Ureter (tissue), 1 donor: Measurements from ENCODE around the gene TET2. TPM values are rescaled to one million over a fixed set of nuclear protein-coding genes. Genes with fewer than 3 reads are reported as not detected.

ENCODE experiments used
- DNase-seq: peaks from one replicate; pipeline ENCODE4 v3.0.0-alpha.2; 2020; ENCODE audit warnings: low spot score
- total RNA-seq: library from RNA; stranded (reverse); gene quantifications from one replicate; pipeline ENCODE4 v1.2.4, GENCODE V29; 2023
- donor health status: DM: yes; HTN: yes; CAD: no.

TET2 gene
- total RNA-seq, 1 donor from 2014 or later: 54.8 TPM

DNA sequence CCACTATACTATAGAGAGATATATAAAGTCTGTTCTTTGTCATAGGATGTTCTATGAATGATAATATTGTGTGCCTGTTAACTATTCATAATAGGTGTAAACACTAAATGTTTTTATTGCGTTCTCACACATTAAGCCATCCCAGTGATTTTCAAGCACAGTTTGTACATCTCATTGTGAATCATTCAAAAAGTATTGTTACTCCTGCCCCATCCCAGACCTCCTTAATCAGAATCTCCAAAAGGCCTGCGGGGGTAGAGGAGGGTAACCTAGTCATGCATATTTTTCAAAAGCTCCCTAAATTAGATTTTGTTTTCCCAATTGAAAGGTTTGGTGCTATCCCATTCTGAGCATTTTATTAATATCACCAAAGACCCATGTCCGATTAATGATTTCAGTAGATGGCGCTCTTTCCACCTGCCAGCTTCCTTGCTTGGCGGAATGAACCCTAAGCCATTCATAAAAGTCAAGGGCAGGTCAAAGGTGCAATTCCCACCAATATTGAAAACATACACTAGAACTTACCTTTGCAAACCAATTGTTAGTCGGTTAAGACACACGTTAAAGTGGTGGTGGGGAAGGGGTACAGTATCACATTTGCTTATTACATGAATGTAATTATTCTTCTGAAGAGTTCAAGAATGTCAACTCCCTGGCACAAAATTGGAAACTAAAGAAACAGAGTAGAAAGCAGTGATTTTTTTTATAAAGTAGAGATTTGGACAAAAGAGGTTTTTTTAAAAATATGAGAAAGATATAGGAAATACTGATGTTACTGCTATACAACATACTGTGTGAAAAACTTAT is 5.8 kb upstream of the TET2 start:
- DNase-seq: no peak

- no peak for DNase-seq
These were observed 1.3 kb upstream of the TET2 start for GRCh38 chr4:105145156-105145902.

DNA sequence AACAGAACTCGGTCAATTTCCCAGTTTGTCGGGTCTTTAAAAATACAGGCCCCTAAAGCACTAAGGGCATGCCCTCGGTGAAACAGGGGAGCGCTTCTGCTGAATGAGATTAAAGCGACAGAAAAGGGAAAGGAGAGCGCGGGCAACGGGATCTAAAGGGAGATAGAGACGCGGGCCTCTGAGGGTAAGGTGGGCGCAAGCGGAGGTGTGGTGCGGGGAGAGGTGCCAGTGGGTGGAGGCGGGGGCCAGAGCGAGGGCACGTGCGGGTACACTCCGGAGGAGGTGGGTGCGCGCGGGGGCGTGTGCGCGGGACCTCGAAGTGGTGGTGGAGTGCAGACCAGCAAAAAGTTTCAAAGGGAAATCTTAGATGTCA is 787 bp upstream of the TET2 start:
- DNase-seq: no peak

DNA sequence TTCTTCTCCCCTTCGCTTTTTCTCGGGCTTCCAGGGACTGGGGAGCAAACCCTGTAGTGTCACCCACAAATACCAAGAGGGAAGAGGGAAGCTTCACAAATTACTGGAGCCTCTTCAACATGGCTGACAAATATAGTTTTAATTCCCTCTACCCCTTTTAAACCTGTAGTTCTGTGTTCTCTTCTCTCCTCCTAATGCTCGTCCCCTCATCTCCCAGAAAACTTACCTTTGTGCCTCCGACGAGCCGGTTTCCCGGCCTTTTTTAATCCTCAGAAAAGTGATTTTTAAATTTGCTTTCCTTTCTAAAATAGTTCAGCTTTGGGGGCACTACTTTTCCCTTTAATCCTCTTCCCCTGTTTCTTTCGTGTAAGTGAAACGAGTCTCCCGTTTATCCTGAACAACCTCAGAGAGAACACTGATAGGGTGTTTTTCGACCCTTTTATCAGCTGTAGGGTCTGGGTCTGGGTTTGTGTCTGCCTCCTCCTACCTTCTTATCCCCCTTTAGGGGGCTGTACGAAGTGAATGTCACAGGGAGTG is 408 bp downstream of the TET2 start:
- no peak for DNase-seq

DNA sequence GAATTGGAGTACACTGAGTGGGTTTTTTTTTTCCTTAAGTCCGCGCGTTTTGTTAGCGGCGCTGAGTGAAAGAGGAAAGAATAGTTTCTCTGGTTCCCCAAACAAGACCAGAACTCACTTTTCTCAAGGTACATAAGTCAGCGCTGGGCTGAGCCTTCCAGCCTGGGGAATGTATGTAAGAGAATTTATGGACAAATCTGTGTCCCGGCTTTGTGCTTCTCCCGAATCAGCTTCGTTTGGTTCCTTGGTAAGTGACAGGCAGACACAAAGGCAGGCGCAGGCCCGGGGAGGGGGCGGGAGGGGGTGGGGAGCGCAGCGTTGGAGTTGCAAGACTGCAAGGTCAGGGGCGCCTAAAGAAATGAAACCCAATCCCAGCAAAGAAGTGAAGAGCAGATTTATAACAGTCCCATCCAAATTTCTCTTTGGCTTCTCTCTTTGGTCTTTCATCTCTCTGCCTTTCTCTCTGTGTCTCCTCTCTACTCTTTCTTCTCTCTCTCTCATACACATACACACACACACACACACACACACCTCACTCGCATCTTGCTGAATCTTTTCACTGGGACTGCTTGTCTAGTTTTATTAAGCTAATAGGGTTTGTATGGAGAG is 981 bp downstream of the TET2 start:
- no peak for DNase-seq

DNA sequence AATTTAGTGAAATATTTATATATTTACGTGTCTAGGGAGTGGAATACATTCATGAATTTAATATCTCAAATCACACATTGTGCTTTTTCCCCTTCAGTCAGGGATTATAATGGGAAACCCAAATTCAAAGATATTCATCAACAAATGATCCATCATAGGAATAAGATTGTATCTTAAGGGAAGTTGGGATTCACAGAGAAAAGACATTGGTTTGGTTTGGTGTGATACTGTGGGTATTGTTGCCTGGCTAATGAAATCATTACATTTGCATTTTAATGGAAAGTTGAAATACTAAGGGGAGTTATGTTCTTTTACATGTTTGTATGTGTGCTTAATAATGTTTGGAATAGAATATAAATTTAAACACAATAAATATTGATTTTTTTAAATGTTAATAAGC is 1.7 kb downstream of the TET2 start:
- DNase-seq: no peak

DNA sequence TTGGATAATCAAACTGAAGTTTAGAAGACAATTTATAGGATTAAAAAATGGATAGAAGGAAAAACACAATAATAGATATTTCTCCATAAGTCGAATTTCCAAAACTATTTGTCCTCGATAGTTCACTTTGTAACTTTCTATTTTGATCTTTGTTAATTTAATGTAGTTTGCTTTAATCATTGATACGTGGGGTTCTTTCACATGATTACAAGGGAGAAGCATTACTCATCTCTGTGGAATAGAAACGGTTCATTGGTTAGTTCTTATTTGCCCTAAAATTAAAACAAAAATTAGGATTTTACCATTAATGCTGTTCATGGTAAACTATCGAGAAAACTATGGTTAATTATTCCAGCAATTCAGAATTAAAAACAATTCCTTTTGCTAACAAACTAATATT is 2.1 kb downstream of the TET2 start:
- no peak for DNase-seq

GRCh38 chr4:105149771-105150170 is 3.1 kb downstream of the TET2 start:
- no peak for DNase-seq

DNA sequence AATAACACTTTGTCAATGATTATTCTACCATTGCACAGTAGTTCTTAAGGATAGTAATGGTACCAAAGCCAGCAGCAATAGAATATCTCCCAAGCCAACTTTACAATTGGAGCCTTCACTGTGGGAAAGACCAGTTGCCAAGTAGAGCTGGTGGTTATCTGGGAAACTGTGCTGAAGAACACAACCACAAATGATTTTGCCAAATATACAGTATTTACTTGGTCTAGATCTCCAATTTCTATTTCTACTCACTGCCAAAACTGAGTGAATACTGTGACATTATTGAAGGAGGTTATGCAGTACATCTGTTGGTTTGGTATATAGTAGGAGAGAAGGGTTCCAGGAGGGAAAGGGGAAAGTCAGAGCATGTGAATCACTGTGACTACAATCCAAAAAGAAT is 3.8 kb downstream of the TET2 start:
- no peak for DNase-seq

DNA sequence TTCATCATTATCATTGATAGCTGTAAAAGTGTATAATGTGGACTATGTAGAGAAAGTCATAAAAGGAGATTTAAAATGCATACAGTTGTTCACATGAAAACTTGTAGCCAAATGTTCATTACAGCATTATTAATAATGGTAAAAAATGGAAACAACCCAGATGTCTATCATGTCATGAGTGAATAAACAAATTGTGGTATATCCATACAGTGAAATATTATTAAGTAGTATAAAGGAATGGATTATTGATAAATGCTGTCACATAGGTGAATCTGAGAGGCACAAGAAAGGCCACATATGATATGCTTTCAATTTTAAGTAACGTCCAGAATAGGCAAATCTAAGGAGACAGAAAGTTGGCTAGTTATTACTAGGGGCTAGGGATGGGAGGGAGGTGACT is 7.1 kb downstream of the TET2 start:
- DNase-seq: no peak

GRCh38 chr4:105154576-105154975 is 7.9 kb downstream of the TET2 start:
- no peak for DNase-seq

DNA sequence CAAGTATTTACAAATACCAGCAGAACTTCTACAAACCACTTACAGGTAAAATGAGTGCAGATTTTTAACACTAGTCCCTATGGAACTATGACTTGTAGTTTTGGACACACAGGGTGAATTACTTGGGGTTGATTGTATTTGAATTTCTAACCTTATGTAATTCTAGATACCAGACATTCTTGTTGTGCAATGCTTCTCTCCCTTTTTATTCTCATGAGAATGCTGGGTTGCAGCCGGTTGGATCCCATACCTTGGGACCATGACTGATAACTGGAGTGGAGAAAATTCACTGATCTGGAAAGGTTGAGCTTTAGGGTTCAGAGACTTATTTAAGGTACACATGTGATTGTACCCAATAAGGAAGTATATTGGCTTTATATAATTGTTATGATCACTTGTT is 8.8 kb downstream of the TET2 start:
- DNase-seq: no peak

DNA sequence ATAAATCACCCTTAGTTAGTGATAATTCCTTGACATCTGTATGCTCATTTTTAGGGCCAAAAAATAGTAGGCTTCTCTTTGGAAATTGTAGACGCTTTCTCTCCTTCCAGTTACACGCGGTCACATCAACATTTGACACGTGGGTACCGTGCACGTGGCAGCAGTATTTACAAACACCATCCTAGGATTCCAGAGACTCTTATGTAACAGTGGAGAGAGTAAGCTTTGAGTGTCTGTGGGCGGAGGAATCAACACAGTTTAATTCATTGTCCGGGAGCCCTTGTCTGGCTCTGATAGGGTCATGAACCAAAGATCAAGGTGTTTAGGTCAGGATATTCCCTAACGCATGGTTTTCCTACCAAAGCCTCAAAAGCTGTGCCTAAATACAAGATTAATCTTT is 12.2 kb downstream of the TET2 start:
- DNase-seq: no peak

DNA sequence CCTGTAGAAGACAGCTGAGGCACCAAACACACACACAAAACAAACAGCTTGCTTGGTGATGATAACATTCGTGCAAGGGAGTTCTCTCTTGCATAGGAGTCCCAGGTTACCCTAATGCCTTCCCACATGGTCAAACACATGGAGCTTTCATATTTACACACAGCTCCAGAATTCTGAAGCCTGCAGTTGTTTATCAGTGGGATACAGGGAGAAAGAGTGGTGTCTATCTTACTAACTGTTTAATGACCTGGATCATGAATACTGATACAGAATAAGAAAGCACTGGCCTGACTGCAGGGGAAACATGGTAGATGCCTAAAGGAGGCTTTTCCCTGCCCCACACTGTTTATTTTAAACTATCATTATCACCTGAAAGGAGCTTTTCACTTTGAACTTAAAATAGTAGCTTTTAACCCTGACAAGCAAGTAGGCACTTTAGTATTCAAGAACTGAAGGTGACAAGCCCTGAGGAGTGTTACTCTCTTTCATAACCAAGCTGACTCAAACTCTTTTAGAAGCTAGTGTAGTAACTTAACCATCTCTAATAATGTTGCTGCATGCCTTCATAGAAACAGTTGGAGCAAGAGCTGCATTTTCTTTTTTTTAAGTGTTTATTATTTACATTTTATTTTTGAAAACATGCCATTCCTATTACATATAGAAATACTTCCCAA is 15.6 kb downstream of the TET2 start:
- DNase-seq: no peak

GRCh38 chr4:105164548-105164947 is 17.9 kb downstream of the TET2 start:
- no peak for DNase-seq

DNA sequence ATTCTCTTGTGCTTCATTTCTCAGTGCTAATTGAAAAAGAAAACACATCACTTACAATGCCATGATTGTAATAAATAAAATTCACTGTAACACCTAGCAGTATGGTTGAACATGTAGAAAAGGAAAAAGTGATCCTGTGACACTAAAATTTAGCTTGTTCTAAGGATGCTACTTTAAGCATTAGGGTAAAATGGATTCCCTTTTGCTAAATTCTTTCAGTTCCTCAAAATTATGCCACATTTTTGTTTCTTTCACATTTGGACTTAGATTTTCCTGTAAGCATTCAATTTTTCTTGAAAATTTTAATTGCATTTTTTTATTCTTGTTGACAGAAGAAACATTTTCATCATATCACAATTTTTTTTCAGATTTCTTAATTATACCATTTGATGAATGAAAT is 19.4 kb downstream of the TET2 start:
- DNase-seq: no peak

DNA sequence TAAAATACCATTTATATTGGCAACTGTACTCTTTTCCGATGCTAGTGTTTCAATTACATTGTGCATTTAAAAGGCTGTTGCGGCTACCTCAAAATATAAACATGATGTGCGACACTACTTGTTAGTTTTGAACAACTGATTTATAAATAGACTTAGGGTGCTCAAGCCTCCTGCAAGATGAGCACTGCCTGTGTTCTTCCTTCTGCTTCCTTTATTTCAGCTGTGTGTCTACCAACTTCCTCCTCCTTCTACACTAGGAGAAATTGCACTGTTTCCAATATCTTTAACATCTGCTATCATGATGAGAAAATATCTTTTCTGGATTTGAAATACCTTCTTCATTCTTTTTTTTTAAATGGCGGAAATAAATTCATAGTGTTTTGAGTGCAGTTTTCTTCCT is 24.0 kb downstream of the TET2 start:
- DNase-seq: no peak

DNA sequence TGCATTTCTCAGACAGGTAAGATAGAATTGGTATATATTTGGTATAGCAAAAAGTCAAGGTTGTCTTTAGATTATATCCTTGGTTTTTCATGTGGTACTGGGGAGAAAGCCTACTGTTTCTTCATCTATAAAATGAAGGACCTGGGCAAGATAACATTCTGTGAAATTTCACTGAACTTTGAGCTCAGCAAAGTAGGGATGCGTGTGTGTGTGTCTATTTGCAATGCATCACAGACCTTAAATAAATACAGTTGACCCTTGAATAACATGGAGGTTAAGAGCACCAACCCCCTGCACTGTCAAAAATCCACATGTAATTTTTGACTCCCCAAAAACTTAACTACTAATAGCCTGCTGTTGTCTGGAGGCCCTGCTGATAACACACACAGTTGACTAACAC is 25.2 kb downstream of the TET2 start:
- DNase-seq: no peak

DNA sequence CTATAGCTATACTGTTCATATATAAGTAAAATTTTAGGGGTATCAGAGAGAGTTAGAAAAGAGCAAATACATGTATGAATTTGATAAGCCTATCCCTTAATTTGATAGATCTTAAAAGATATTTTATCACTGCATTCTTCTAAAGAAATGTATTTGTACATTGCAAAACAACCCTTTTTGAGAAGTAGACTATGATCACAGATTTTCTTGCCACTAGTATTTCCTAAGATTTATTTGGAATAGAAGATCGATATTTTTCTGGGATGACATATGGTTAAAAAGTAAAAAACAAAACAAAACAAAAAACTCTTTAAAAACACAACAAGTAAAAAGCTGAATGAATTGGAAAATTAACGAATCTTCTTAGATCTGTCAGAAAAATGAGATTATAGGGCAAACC is 27.4 kb downstream of the TET2 start:
- DNase-seq: no peak

GRCh38 chr4:105179539-105180401 is 33.1 kb downstream of the TET2 start:
- DNase-seq: no peak

GRCh38 chr4:105181259-105181658 is 34.6 kb downstream of the TET2 start:
- no peak for DNase-seq
